ENCODE data around the gene ZSCAN5A. TPM values are rescaled to one million over a fixed set of nuclear protein-coding genes. Genes with fewer than 3 reads are reported as not detected.

Gene ZSCAN5A
- total and polyA plus RNA-seq, 9 of the 15 experiments (the other 6 are each of a cell fraction or from before 2014, with no cell fraction given), result 5.8 to 15.3 (median 11.8) TPM

DNA sequence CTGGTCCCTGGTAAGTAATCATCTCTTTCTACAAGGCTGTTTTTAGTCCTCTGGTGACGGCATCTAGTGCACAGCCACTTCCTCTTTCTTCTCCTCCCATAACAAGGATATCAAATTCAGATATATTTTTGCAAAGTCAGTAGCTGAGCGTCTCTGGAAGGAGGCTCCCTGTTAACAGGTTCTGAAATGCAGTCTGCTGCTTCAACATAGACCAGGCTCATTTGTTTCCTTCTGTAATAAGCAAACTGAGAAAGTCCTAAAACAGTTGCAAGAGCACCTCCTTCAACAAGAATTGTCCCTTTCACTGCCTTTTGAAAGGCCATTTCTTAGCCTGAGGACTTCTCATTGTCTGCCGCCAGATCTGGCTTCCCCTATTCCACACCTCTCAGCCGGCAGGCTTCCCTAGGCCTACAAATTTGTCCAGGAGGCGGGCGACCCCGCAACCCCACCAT, 7.4 kb upstream of the ZSCAN5A start (continued):
- no peak for TF ChIP-seq NR4A1 (CRISPR knock-in tag; IDR thresholded peaks at IDR 0.05)
- TF ChIP-seq NR4A1 (tag; IDR thresholded peaks at IDR 0.05), result 0 out of 2 replicates have a peak, but pooled peaks have one; percentile 9
- TF ChIP-seq COPS2 (conservative IDR thresholded peaks at IDR 0.05), result no peak
- TF ChIP-seq, protein P1, sequence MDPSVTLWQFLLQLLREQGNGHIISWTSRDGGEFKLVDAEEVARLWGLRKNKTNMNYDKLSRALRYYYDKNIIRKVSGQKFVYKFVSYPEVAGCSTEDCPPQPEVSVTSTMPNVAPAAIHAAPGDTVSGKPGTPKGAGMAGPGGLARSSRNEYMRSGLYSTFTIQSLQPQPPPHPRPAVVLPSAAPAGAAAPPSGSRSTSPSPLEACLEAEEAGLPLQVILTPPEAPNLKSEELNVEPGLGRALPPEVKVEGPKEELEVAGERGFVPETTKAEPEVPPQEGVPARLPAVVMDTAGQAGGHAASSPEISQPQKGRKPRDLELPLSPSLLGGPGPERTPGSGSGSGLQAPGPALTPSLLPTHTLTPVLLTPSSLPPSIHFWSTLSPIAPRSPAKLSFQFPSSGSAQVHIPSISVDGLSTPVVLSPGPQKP (CRISPR knock-in tag; IDR thresholded peaks at IDR 0.05), result no peak
- 0 out of 2 replicates have a peak, but pooled peaks have one; percentile 25 for TF ChIP-seq ZNF316 (IDR thresholded peaks at IDR 0.05)
- TF ChIP-seq ZKSCAN8 (CRISPR knock-in tag; IDR thresholded peaks at IDR 0.05), result no peak
- no peak for TF ChIP-seq SRSF7 (optimal IDR thresholded peaks at IDR 0.05; ENCODE audit: low read depth, low read length)
- TF ChIP-seq NR3C1 (CRISPR knock-in tag; IDR thresholded peaks at IDR 0.05), result no peak
- TF ChIP-seq SPI1 (IDR thresholded peaks at IDR 0.05; ENCODE audit: borderline replicate concordance, low read depth, low read length), result peak; percentile 100
- peak; percentile 64 for TF ChIP-seq ELF1 (tag; IDR thresholded peaks at IDR 0.05)
- TF ChIP-seq CTBP1 (IDR thresholded peaks at IDR 0.05; ENCODE audit: borderline replicate concordance), result 0 out of 2 replicates have a peak, but pooled peaks have one; percentile 38
- TF ChIP-seq POLR2AphosphoS2 (IDR thresholded peaks at IDR 0.05; ENCODE audit: low read length), result no peak
- TF ChIP-seq MAFG (tag; conservative IDR thresholded peaks at IDR 0.05), result peak; percentile 77
- TF ChIP-seq GABPA (tag; conservative IDR thresholded peaks at IDR 0.05; ENCODE audit: low read depth), result peak; percentile 42; the same call in 1 of the 2 replicates
- TF ChIP-seq JUND (IDR thresholded peaks at IDR 0.05; ENCODE audit: borderline replicate concordance, low read depth, low read length), result peak; percentile 54; the same call in 1 of the 2 replicates
- TF ChIP-seq JUND (tag; IDR thresholded peaks at IDR 0.05; ENCODE audit: borderline replicate concordance, low read depth, low read length), result peak; percentile 56; the same call in 2 of the 3 replicates
- peak; percentile 84 for TF ChIP-seq ZNF395 (CRISPR knock-in tag; IDR thresholded peaks at IDR 0.05)
- 0 out of 2 replicates have a peak, but pooled peaks have one; percentile 13 for TF ChIP-seq HDAC2 (IDR thresholded peaks at IDR 0.05)
- no peak for TF ChIP-seq ZC3H4 (CRISPR knock-in tag; IDR thresholded peaks at IDR 0.05; ENCODE audit: borderline replicate concordance)
- TF ChIP-seq, protein P2, sequence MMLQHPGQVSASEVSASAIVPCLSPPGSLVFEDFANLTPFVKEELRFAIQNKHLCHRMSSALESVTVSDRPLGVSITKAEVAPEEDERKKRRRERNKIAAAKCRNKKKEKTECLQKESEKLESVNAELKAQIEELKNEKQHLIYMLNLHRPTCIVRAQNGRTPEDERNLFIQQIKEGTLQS (IDR thresholded peaks at IDR 0.05), result peak; percentile 53; the same call in 1 of the 2 replicates
- TF ChIP-seq, protein P2 (CRISPR knock-in tag; conservative IDR thresholded peaks at IDR 0.05), result no peak
- no peak for TF ChIP-seq NCOA6 (IDR thresholded peaks at IDR 0.05)
- TF ChIP-seq ID3 (CRISPR knock-in tag; IDR thresholded peaks at IDR 0.05), result no peak
- 0 out of 2 replicates have a peak, but pooled peaks have one; percentile 18 for TF ChIP-seq ID3 (tag; IDR thresholded peaks at IDR 0.05)
- TF ChIP-seq BRD4 (IDR thresholded peaks at IDR 0.05), result peak; percentile 79; the same call in 1 of the 2 replicates
- 0 out of 2 replicates have a peak, but pooled peaks have one; percentile 46 for TF ChIP-seq POLR2AphosphoS5 (IDR thresholded peaks at IDR 0.05; ENCODE audit: control insufficient read depth, insufficient read depth, low read depth, low read length)
- TF ChIP-seq POLR2A (conservative IDR thresholded peaks at IDR 0.05), result peak; percentile 55
- no peak for TF ChIP-seq FOSL1 (tag; conservative IDR thresholded peaks at IDR 0.05)
- TF ChIP-seq SMARCE1 (IDR thresholded peaks at IDR 0.05), result 0 out of 2 replicates have a peak, but pooled peaks have one; percentile 54

Measured in K562 (cell line).